IMR-90 (cell line): ENCODE results near the gene ANKRD30A. TPM values are rescaled to one million over a fixed set of nuclear protein-coding genes. Genes with fewer than 3 reads are reported as not detected.

ENCODE experiments used
- ATAC-seq: fragments of 200-7000 bp; cut with Tn5 transposase; 2 replicates; pipeline ENCODE4 v1.9.1; 2020; ENCODE audit warnings: low read depth, mild to moderate bottlenecking, moderate library complexity
- BruUV-seq: library from RNA; stranded (reverse); fragments of 400-500 nt; replicated peaks from 2 replicates; lab custom pipeline; 2021; lab: Mats Ljungman, UMichigan
- CTCF ChIA-PET: fragments of 300-600 bp; formaldehyde crosslinking; extraction: SDS; loops from one replicate; lab custom pipeline; 2021; ENCODE audit warnings: antibody characterized with exemption; lab: Yijun Ruan, JAX
- POLR2A ChIA-PET: fragments of 300-600 bp; sonication (Branson Sonifier 250); formaldehyde crosslinking; loops from one replicate; lab custom pipeline; 2022; ENCODE audit warnings: antibody characterized with exemption; ENCODE audit not compliant: unreplicated experiment; lab: Charles Lee
- DNase-seq: peaks from one replicate; pipeline ENCODE4 v3.0.0; 2013
- H2AFZ ChIP-seq: replicated peaks from 2 replicates; pipeline ENCODE3; 2013; ENCODE audit warnings: low read length, mild to moderate bottlenecking; ENCODE audit not compliant: poor library complexity
- H2AK5ac ChIP-seq: 2 replicates; pipeline ENCODE4 v1.6.1; 2013; ENCODE audit warnings: low read depth, low read length, inconsistent platforms
- H2AK9ac ChIP-seq: replicated peaks from 2 replicates; pipeline ENCODE3; 2013; ENCODE audit warnings: mild to moderate bottlenecking, low read depth, low read length, moderate library complexity; ENCODE audit not compliant: poor library complexity
- H2BK120ac ChIP-seq: 2 replicates; pipeline ENCODE4 v1.6.1; 2013; ENCODE audit warnings: low read depth, low read length, inconsistent platforms
- H2BK15ac ChIP-seq: 3 replicates; pipeline ENCODE4 v1.6.1; 2013; ENCODE audit warnings: low read depth, low read length, inconsistent platforms
- H2BK20ac ChIP-seq: 2 replicates; pipeline ENCODE4 v1.6.1; 2013; ENCODE audit warnings: low read depth, mild to moderate bottlenecking, inconsistent platforms, low read length, moderate library complexity
- H2BK5ac ChIP-seq: 2 replicates; pipeline ENCODE4 v1.6.1; 2013; ENCODE audit warnings: mild to moderate bottlenecking, low read depth, low read length, inconsistent platforms; ENCODE audit not compliant: poor library complexity, severe bottlenecking
- H3K14ac ChIP-seq: replicated peaks from 2 replicates; pipeline ENCODE4 v1.6.1; 2013; ENCODE audit warnings: low read depth, low read length, inconsistent platforms
- H3K18ac ChIP-seq: 2 replicates; pipeline ENCODE4 v1.6.1; 2013; ENCODE audit warnings: low read depth, low read length, control low read depth
- H3K23ac ChIP-seq: 2 replicates; pipeline ENCODE4 v1.6.1; 2013; ENCODE audit warnings: low read depth, low read length, inconsistent platforms
- H3K27ac ChIP-seq: 2 replicates; pipeline ENCODE4 v1.5.1; 2013; ENCODE audit warnings: mild to moderate bottlenecking, control low read depth, low read length; ENCODE audit not compliant: insufficient read depth
- H3K27me3 ChIP-seq: 2 replicates; pipeline ENCODE4 v1.6.1; 2013; ENCODE audit warnings: low read length; ENCODE audit not compliant: control insufficient read depth, insufficient read depth
- H3K36me3 ChIP-seq: 2 replicates; pipeline ENCODE4 v1.6.1; 2013; ENCODE audit warnings: low read length, mixed read lengths; ENCODE audit not compliant: control insufficient read depth, insufficient read depth
- H3K4ac ChIP-seq: 2 replicates; pipeline ENCODE4 v1.6.1; 2013; ENCODE audit warnings: low read depth, low read length, inconsistent platforms
- H3K4me1 ChIP-seq: 2 replicates; pipeline ENCODE4 v1.6.1; 2013; ENCODE audit warnings: low read length, mixed read lengths; ENCODE audit not compliant: control insufficient read depth, insufficient read depth
- H3K4me2 ChIP-seq: 2 replicates; pipeline ENCODE4 v1.6.1; 2013; ENCODE audit warnings: low read depth, mild to moderate bottlenecking, control low read depth, low read length, moderate library complexity
- H3K4me3 ChIP-seq: 2 replicates; pipeline ENCODE4 v1.5.1; 2013; ENCODE audit warnings: low read depth, mild to moderate bottlenecking, control low read depth, low read length, moderate library complexity; ENCODE audit not compliant: insufficient read depth
- H3K56ac ChIP-seq: 2 replicates; pipeline ENCODE4 v1.6.1; 2013; ENCODE audit warnings: low read length, inconsistent platforms; ENCODE audit not compliant: insufficient read depth; ENCODE audit errors: extremely low read depth
- H3K79me1 ChIP-seq, 2 experiments: 2 replicates each; pipeline ENCODE4 v1.6.1; 2013; ENCODE audit warnings: low read length in 2 of 2, inconsistent platforms in 1 of 2, low read depth in 1 of 2
- H3K9ac ChIP-seq: 2 replicates; pipeline ENCODE4 v1.6.1; 2013; ENCODE audit warnings: low read depth, low read length, control low read depth
- H3K9me1 ChIP-seq: 2 replicates; pipeline ENCODE4 v1.6.1; 2013; ENCODE audit warnings: low read length, inconsistent platforms; ENCODE audit not compliant: insufficient read depth
- H3K9me3 ChIP-seq: 2 replicates; pipeline ENCODE4 v1.6.1; 2013; ENCODE audit warnings: low read length; ENCODE audit not compliant: control insufficient read depth, insufficient read depth
- H4K20me1 ChIP-seq: 2 replicates; pipeline ENCODE4 v1.6.1; 2013; ENCODE audit warnings: low read length, inconsistent platforms; ENCODE audit not compliant: insufficient read depth
- H4K5ac ChIP-seq: 2 replicates; pipeline ENCODE4 v1.6.1; 2013; ENCODE audit warnings: mild to moderate bottlenecking, low read depth, low read length, control low read depth
- H4K8ac ChIP-seq, 2 experiments: 2 replicates each; pipeline ENCODE4 v1.6.1; 2013; ENCODE audit warnings: low read depth in 2 of 2, low read length in 2 of 2, control low read depth in 1 of 2, inconsistent platforms in 1 of 2
- H4K91ac ChIP-seq: 2 replicates; pipeline ENCODE4 v1.6.1; 2013; ENCODE audit warnings: low read depth, low read length, inconsistent platforms; ENCODE audit not compliant: insufficient read depth
- BHLHE40 ChIP-seq: fragments of 150-350 bp; IDR thresholded peaks from 2 replicates; pipeline ENCODE4 v1.6.1; 2016; ENCODE audit warnings: mild to moderate bottlenecking, low read depth, low read length
- CEBPB ChIP-seq: IDR thresholded peaks from 2 replicates; pipeline ENCODE4 v1.6.1; 2012; ENCODE audit warnings: low read depth, low read length, improper control_type of control experiment
- CHD1 ChIP-seq: IDR thresholded peaks from 2 replicates; pipeline ENCODE4 v1.6.1; 2012; ENCODE audit warnings: low read depth, low read length, improper control_type of control experiment
- CTCF ChIP-seq: conservative IDR thresholded peaks from 2 replicates; pipeline ENCODE4 v1.5.1; 2012; ENCODE audit warnings: mild to moderate bottlenecking, low read depth, low read length, improper control_type of control experiment
- ELK1 ChIP-seq: fragments of 150-350 bp; IDR thresholded peaks from 2 replicates; pipeline ENCODE4 v1.6.1; 2016; ENCODE audit warnings: low read depth, mild to moderate bottlenecking, low read length, moderate library complexity, borderline replicate concordance
- FOS ChIP-seq: fragments of 150-350 bp; IDR thresholded peaks from 2 replicates; pipeline ENCODE4 v1.6.1; 2016; ENCODE audit warnings: low read depth, low read length
- MAFK ChIP-seq: IDR thresholded peaks from 2 replicates; pipeline ENCODE4 v1.6.1; 2012; ENCODE audit warnings: low read depth, low read length, improper control_type of control experiment
- MAZ ChIP-seq: IDR thresholded peaks from 2 replicates; pipeline ENCODE4 v1.6.1; 2012; ENCODE audit warnings: low read depth, mild to moderate bottlenecking, low read length, improper control_type of control experiment, moderate library complexity, borderline replicate concordance
- MXI1 ChIP-seq: IDR thresholded peaks from 2 replicates; pipeline ENCODE4 v1.6.1; 2012; ENCODE audit warnings: low read depth, mild to moderate bottlenecking, low read length, moderate library complexity, borderline replicate concordance
- NFE2L2 ChIP-seq: fragments of 150-350 bp; IDR thresholded peaks from 2 replicates; pipeline ENCODE4 v1.6.1; 2016; ENCODE audit warnings: low read depth, mild to moderate bottlenecking, low read length
- POLR2A ChIP-seq: IDR thresholded peaks from 2 replicates; pipeline ENCODE4 v1.6.1; 2012; ENCODE audit warnings: mild to moderate bottlenecking, low read depth, low read length
- RAD21 ChIP-seq: IDR thresholded peaks from 2 replicates; pipeline ENCODE4 v1.6.1; 2012; ENCODE audit warnings: low read length, improper control_type of control experiment
- RCOR1 ChIP-seq: IDR thresholded peaks from 2 replicates; pipeline ENCODE4 v1.6.1; 2012; ENCODE audit warnings: mild to moderate bottlenecking, low read length, improper control_type of control experiment; ENCODE audit not compliant: insufficient replicate concordance
- RFX5 ChIP-seq: IDR thresholded peaks from 2 replicates; pipeline ENCODE4 v1.8.0; 2012; ENCODE audit warnings: low read depth, mild to moderate bottlenecking, low read length, moderate library complexity
- SMC3 ChIP-seq: fragments of 150-350 bp; IDR thresholded peaks from 2 replicates; pipeline ENCODE4 v1.6.1; 2016; ENCODE audit warnings: low read depth, mild to moderate bottlenecking, antibody characterized with exemption, low read length, moderate library complexity
- WGBS, 2 experiments: methylation state at CpG; one replicate each; pipeline versions ENCODE4 v1.1.5 to v1.1.7; 2013; ENCODE audit warnings: missing lambda C conversion rate in 2 of 2; ENCODE audit not compliant: insufficient read length in 1 of 2; ENCODE audit errors: extremely low coverage in 2 of 2; 5-methylcytosine and 5-hydroxymethylcytosine counted together
- dilution Hi-C: fragments of 300-500 bp; cut with HindIII; formaldehyde crosslinking; loops from one replicate; pipeline ENCODE4 v1.14.3; 2018; ENCODE audit warnings: low sequenced_read_pairs; ENCODE audit not compliant: unreplicated experiment
- in situ Hi-C: fragments of 300-500 bp; cut with MboI; formaldehyde crosslinking; loops from 3 replicates; pipeline ENCODE4 v1.14.3; 2019; ENCODE audit warnings: low sequenced_read_pairs, inconsistent platforms, mixed read lengths
- intact Hi-C: fragments of 100-400 bp; cut with micrococcal nuclease; formaldehyde crosslinking; loops from 2 replicates; pipeline ENCODE4 v1.10.0; 2022
- polyA plus RNA-seq, 3 experiments: library from polyadenylated mRNA; depleted of rRNA; stranded (reverse); fragments of >200 nt; gene quantifications; 2 replicates each; pipeline ENCODE4 v1.2.3, GENCODE V29; 2012; ENCODE audit warnings: low replicate concordance in 1 of 3
- total RNA-seq: library from RNA; depleted of rRNA; stranded (reverse); fragments of >200 nt; gene quantifications from 2 replicates; pipeline ENCODE4 v1.2.3, GENCODE V29; 2012
- TF ChIP-seq, protein P1 (sequence below): fragments of 150-350 bp; IDR thresholded peaks from 2 replicates; pipeline ENCODE4 v1.6.1; 2017; ENCODE audit warnings: mild to moderate bottlenecking, antibody characterized with exemption, low read length, low read depth

ANKRD30A gene
- total and polyA plus RNA-seq, 2 of the 4 experiments (the other 2 are of a cell fraction), result not detected

GRCh38 chr10:37401225-37401624, 275.8 kb downstream of the ANKRD30A start:
- intact Hi-C loops, result no loop called here
- Histone ChIP-seq H3K36me3 (no peaks in the 10 kb centered on the region), H2BK15ac (no peak overlapping the region), H3K27me3 (no peaks in the 10 kb centered on the region), H3K4me3 (no peak overlapping the region), H3K4me1 (no peaks in the 10 kb centered on the region), H2BK20ac (no peak overlapping the region), H4K8ac (no peak overlapping the region), H3K27ac (no peak overlapping the region), H4K20me1 (no peaks in the 10 kb centered on the region), H3K9ac (no peak overlapping the region), H3K4ac (no peak overlapping the region), H2AK9ac (no peak overlapping the region), H3K79me1 (no peaks in the 10 kb centered on the region), H3K56ac (no peak overlapping the region), H2AFZ (no peak overlapping the region), H3K23ac (no peak overlapping the region), H3K9me3 (no peaks in the 10 kb centered on the region; the same call in 1 of the 2 replicates), H3K4me2 (no peak overlapping the region), H2BK120ac (no peak overlapping the region), H4K91ac (no peak overlapping the region), H4K5ac (no peak overlapping the region), H3K14ac (no peak overlapping the region), H3K18ac (no peak overlapping the region), H3K9me1 (no peaks in the 10 kb centered on the region), H2BK5ac (no peak overlapping the region), H2AK5ac (no peak overlapping the region)
- no CpG with 5 or more reads among the region's 3 CpGs for WGBS, 2 experiments
- dilution Hi-C loops, result no loop called here
- CTCF ChIA-PET, result no interaction called here
- TF ChIP-seq RFX5 (no peak), ELK1 (no peak), MAZ (no peak), CTCF (no peak), POLR2A (no peak), NFE2L2 (no peak), RCOR1 (no peak), CHD1 (no peak), RAD21 (no peak), BHLHE40 (no peak), SMC3 (no peak), FOS (no peak), MAFK (no peak), MXI1 (no peak), CEBPB (no peak)
- TF ChIP-seq, protein P1, sequence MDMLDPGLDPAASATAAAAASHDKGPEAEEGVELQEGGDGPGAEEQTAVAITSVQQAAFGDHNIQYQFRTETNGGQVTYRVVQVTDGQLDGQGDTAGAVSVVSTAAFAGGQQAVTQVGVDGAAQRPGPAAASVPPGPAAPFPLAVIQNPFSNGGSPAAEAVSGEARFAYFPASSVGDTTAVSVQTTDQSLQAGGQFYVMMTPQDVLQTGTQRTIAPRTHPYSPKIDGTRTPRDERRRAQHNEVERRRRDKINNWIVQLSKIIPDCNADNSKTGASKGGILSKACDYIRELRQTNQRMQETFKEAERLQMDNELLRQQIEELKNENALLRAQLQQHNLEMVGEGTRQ, result no peak
- no TSS peak for BruUV-seq
- POLR2A ChIA-PET, result no interaction called here
- in situ Hi-C loops, result no loop called here
- no peak for DNase-seq
- no peak for ATAC-seq
